Stimulated activated CD8-positive, alpha-beta memory T cell treated with anti-CD3 and anti-CD28 coated beads, Interleukin-2, amount 100 ng/mL, for 1 hour (primary cell): ENCODE results near the gene SULT2A1.
A peak's percentile ranks its signal among the peaks of the same experiment; 100 is the strongest.
"Not testable (repeated sequence)": the region's sequence is repeated elsewhere in the genome, so short reads cannot be mapped to it uniquely, and the experiment has no call there.

Source experiments
- DNase-seq, 2 donors: peaks; one replicate each; pipeline ENCODE4 v3.0.0-alpha.2; 2020; ENCODE audit warnings: low read depth in 2 of 2

SULT2A1 gene

GRCh38 chr19:47886010-47886559, at the start of gene SULT2A1:
Gene SULT2A1 (minus strand): TSS chr19:47886315. CDS start chr19:47886257, 58 bp downstream.
- no peak for DNase-seq

- not testable (repeated sequence) for DNase-seq
These were observed 42.5 kb upstream of the SULT2A1 start for GRCh38 chr19:47928581-47928980.

- DNase-seq, result not testable (repeated sequence)
These were observed 34.0 kb upstream of the SULT2A1 start for GRCh38 chr19:47920107-47920506.

- DNase-seq, result not testable (repeated sequence)
These were observed 24.1 kb upstream of the SULT2A1 start for GRCh38 chr19:47910191-47910590.

- DNase-seq, result peak; percentile 39 to 48
These were observed 23.2 kb upstream of the SULT2A1 start for GRCh38 chr19:47909350-47909749.

GRCh38 chr19:47901370-47901769, 15.3 kb upstream of the SULT2A1 start:
- no peak for DNase-seq

GRCh38 chr19:47899335-47899734, 13.2 kb upstream of the SULT2A1 start:
- no peak for DNase-seq

GRCh38 chr19:47897861-47898260, 11.7 kb upstream of the SULT2A1 start:
- DNase-seq, result no peak

GRCh38 chr19:47896773-47897172, 10.7 kb upstream of the SULT2A1 start:
- no peak for DNase-seq

- DNase-seq, result no peak
These were observed 9.9 kb upstream of the SULT2A1 start for GRCh38 chr19:47896019-47896418.

- DNase-seq, result no peak
These were observed 9.2 kb upstream of the SULT2A1 start for GRCh38 chr19:47895165-47895782.

GRCh38 chr19:47891923-47892666, 6.0 kb upstream of the SULT2A1 start:
- DNase-seq, result no peak

- DNase-seq, result no peak
These were observed 5.5 kb upstream of the SULT2A1 start for GRCh38 chr19:47891622-47891922.

GRCh38 chr19:47890865-47891621, 4.9 kb upstream of the SULT2A1 start:
- no peak for DNase-seq

- DNase-seq, result no peak
These were observed 1.1 kb downstream of the SULT2A1 start for GRCh38 chr19:47885067-47885463.

- DNase-seq, result no peak
These were observed 3.2 kb downstream of the SULT2A1 start for GRCh38 chr19:47882890-47883289.

GRCh38 chr19:47881757-47882156, 4.4 kb downstream of the SULT2A1 start:
- no peak for DNase-seq

- DNase-seq, result not testable (repeated sequence)
These were observed 6.7 kb downstream of the SULT2A1 start for GRCh38 chr19:47879385-47879784.

- DNase-seq, result no peak
These were observed 7.2 kb downstream of the SULT2A1 start for GRCh38 chr19:47878906-47879305.

- DNase-seq, result no peak
These were observed 20.9 kb downstream of the SULT2A1 start for GRCh38 chr19:47865166-47865565.

GRCh38 chr19:47863514-47863936, 22.6 kb downstream of the SULT2A1 start:
- DNase-seq, result peak; percentile 63 to 74

GRCh38 chr19:47861630-47862029, 24.5 kb downstream of the SULT2A1 start:
- no peak for DNase-seq
